ENCODE measurements around the gene NEMP1. TPM values are rescaled to one million over a fixed set of nuclear protein-coding genes. Genes with fewer than 3 reads are reported as not detected.

NEMP1 gene
- total RNA-seq, 4 donors from 2014 or later: 7.0 to 9.2 (median 7.9) TPM

- no peak for TF ChIP-seq POLR2A (IDR thresholded peaks at IDR 0.05)
- TF ChIP-seq CTCF (IDR thresholded peaks at IDR 0.05): no peak
- intact Hi-C loops (cut with DNase I; ENCODE audit: low total_unique reads): no loop called here
These were observed 62.2 kb downstream of the NEMP1 start, which contains the start of gene TAC3 for GRCh38 chr12:57016348-57016747. TSS of gene TAC3 (minus strand) at chr12:57016529. CDS start at chr12:57015797, 732 bp downstream.

GRCh38 chr12:57012600-57013465 lies 65.8 kb downstream of the NEMP1 start:
- no peak for DNase-seq (ENCODE audit: low spot score in 2 of 2)
- no peak overlapping the region for H3K4me3 ChIP-seq (ENCODE audit: low read depth, poor library complexity, severe bottlenecking)
- 76% methylated on average over 7 of the region's 7 CpGs for WGBS, 2 donors
- intact Hi-C loops (cut with DNase I; ENCODE audit: low total_unique reads): loop anchor here (5.0 kb wide), 1 partner anchor 44 kb away; no protein-coding TSS in a partner anchor
- TF ChIP-seq CTCF (IDR thresholded peaks at IDR 0.05): no peak
- no peak for TF ChIP-seq POLR2A (IDR thresholded peaks at IDR 0.05)

More at GRCh38 chr12:57016348-57016747, 62.2 kb downstream of the NEMP1 start, which contains the start of gene TAC3:
- H3K4me3 ChIP-seq (ENCODE audit: low read depth, poor library complexity, severe bottlenecking): no peak within 1 kb of the TSS
- no peak for DNase-seq (ENCODE audit: low spot score in 2 of 2)
- 66 to 71% methylated on average over 6 of the region's 6 CpGs for WGBS, 2 donors

DNA sequence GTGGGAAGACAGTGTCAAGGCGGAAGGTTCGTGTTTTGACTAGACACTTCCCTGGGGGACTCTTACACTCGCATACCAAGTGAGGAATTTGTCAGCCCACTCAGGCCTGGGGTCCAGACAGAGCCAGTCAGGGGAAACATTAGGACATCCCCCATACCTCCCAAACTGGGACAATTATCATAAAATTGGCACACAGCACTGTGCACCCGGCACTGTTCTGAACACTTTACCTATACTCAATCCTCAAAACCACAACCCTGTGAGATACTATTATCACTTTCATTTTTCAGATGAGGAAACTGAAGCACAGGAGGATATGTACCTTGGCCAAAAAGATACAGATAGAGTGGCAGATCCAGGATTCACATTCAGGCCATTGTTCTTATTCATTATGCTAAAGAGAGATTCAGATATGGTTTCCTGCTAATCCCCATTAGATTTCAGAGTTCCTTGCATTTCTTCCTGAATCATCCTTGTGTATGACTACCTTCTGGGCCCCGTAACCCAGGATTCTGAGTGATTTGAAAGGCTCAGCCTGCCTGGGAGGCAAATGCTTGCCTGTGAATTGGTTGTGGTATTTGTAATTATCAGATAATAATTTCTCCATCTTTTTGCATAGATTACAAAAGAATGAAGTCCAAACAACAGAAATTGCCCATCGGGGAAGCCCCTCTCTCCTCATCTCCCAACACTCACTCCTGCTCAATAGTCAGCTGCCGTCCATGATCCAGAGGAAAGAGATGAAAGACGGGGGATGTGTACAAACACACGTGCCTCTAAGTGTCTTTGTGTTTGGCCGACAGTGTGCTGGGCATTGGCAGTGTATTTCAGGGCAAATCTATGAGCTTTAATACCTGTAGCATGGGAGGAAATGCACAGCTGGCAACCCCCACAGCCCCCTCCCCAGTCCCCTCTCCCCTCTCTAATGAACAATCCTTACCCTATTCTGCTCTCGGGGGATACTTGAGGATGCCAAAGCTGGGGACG lies 66.9 kb downstream of the NEMP1 start:
- intact Hi-C loops (cut with DNase I; ENCODE audit: low total_unique reads): loop anchor here (5.0 kb wide), 1 partner anchor 46 kb away; no protein-coding TSS in a partner anchor
- TF ChIP-seq CTCF (IDR thresholded peaks at IDR 0.05): no peak
- TF ChIP-seq POLR2A (IDR thresholded peaks at IDR 0.05): no peak
- H3K4me3 ChIP-seq (ENCODE audit: low read depth, poor library complexity, severe bottlenecking): no peak overlapping the region
- DNase-seq (ENCODE audit: low spot score in 2 of 2): no peak
- 75% methylated on average over 12 of the region's 12 CpGs for WGBS, 2 donors

DNA sequence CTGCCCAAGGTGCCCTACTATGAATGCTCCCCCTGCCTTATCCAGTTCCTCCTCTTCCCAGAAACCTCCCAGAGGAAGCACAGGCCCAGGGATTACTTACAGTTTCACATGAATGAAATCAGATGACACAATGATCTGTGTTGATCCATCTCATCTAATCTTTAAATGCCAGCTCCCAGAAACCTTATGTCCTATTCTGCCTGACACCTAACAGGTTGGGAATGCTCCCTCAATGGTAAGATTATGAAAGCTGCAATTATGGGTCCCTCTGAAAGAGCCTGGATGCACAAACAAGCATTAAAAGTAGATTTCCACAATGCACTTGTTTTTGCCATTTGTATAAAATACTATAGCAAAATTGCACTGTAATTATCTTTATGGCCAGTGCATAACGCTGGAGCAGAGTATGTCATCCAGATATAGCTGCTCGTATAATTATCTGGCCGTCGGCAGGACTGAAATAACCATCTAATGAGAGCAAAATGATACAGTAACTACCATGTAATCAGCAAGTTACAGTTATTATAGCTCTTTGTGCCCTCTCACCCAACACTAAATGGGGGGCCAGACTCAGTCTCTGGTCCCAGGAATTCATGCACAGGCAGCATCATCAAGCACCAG lies 67.9 kb downstream of the NEMP1 start:
- H3K4me3 ChIP-seq (ENCODE audit: low read depth, poor library complexity, severe bottlenecking): no peak overlapping the region
- no peak for DNase-seq (ENCODE audit: low spot score in 2 of 2)
- WGBS, 2 donors: 85 to 87% methylated on average over 4 of the region's 4 CpGs
- intact Hi-C loops (cut with DNase I; ENCODE audit: low total_unique reads): loop anchor here (5.0 kb wide), 1 partner anchor 47 kb away; no protein-coding TSS in a partner anchor
- TF ChIP-seq POLR2A (IDR thresholded peaks at IDR 0.05) (no peak), CTCF (IDR thresholded peaks at IDR 0.05) (no peak)

GRCh38 chr12:57009949-57010626 lies 68.5 kb downstream of the NEMP1 start:
- H3K4me3 ChIP-seq (ENCODE audit: low read depth, poor library complexity, severe bottlenecking): no peak overlapping the region
- TF ChIP-seq POLR2A (IDR thresholded peaks at IDR 0.05): no peak
- no peak for TF ChIP-seq CTCF (IDR thresholded peaks at IDR 0.05)
- intact Hi-C loops (cut with DNase I; ENCODE audit: low total_unique reads): loop anchor here (5.0 to 10.0 kb wide), 3 partner anchors 47 to 175 kb away; no protein-coding TSS in a partner anchor
- WGBS, 2 donors: 86% methylated on average over 5 of the region's 5 CpGs
- DNase-seq (ENCODE audit: low spot score in 2 of 2): no peak
